NCI-H2227 treated with DMSO at 0.1 percent for 48 hours (cell line): Measurements from ENCODE around the gene THAP10.
"Not testable (repeated sequence)": the region's sequence is repeated elsewhere in the genome, so short reads cannot be mapped to it uniquely, and the experiment has no call there.

Source experiments
- DNase-seq: peaks from one replicate; lab custom pipeline; 2025; lab: John Stamatoyannopoulos, UW

THAP10 gene

DNA sequence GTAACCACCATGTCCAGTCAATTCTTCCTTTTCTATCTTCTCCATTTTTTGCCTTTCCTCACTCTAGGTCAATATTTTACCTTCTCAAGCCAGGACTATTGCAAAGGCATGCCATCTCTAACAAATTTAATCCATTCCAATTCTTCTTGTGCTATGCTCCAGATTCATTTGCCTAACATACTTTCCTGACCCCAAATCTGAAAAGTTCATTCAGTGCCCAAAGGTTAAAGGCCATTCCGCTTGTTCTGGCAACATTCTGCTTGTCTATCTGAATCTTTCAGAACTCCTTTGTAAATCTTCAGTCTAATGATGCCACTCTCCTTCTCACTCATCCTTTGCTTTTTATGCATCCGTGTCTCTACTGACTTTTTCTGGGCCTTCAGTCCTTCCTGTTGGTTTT is 15.6 kb downstream of the THAP10 start:
- no peak for DNase-seq

DNA sequence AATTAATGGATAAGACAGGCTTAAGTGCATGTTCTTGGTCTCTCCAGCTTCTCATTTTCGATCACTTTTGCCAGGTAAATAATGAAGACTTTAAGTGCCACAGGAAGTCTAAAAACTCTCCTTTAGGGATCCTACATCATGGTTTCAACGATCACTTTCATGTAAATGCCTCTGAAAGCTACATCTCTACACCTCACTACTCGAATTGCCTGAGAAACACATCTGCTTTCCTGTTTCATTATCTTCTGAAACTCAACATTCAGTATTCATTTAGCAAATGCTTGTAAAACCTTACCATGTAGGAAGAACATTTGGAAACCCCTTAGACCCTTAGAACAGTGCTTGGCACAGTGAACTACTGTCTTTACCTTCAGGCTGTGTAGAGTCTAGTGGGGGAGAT is 16.2 kb downstream of the THAP10 start:
- no peak for DNase-seq

DNA sequence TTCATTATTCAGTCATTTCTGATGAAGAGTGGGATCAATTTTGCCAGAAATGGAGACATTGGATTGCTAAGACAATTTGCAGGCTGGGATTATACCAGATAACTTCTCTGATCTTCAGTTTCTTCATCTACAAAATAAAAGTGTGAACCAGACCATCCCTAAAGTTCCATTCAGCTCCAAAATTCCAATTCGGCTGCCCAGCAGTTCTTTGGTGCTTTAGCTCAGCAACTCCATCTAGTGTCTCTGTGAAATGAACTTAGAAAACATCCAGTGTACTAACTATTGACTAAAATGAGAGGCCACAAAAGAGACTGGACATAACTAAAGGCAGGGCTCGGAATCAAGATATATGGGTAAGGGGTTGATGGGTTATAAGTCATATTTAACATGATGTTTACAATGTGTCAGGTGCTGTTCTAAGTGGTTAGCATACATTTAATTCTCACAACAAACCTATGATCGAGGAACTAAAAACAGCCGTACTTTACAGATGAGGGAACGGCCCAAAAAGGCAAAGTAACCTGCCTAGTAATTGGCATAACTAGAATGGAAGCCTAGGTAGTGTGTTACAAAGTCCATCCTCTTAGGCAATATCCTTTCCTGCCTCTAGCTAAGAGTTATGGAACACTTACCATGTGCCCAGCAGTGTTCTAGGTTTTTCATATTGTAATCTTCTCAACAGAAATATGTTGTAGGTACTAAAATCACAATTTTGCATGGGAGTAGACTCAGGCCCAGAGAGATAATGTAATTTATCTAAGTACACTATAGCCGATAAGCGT is 17.0 kb downstream of the THAP10 start:
- no peak for DNase-seq

DNA sequence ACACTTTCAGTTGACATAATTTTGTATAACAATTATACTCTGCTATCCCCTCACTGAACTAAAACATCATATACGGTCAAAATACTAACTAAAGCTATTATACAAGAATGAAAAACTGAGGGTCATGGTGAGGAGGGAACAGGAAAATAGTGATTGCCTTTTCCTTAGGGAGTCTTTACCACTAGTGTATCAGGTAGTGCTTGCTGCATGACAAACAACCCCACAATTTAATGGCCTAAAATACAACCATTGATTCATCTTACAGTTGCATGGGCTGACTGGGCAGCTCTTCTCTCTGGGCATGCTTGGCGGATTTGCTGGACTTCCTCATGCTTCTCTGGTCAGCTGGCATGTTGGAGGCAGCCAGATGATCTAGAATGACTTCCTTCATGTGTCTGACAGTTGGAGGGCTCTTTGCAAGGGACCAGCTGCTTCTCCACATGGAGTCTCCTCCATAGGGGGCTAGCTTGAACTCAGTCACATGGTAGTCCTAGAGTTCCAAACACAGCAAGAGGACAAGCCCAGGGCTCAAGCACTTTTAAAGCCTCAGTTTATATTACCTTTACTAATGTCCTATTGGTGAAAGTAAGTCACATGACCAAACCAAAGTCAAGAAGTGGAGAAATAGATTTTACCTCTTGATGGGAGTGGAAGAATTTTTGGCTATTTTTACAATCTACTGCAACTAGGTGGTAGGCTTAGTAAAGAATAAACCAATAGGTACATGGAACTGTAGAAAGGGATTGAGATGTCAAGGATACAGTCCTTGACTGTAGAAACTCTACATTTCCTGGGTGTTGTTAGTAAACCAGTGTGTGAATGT is 18.8 kb downstream of the THAP10 start:
- no peak for DNase-seq

DNA sequence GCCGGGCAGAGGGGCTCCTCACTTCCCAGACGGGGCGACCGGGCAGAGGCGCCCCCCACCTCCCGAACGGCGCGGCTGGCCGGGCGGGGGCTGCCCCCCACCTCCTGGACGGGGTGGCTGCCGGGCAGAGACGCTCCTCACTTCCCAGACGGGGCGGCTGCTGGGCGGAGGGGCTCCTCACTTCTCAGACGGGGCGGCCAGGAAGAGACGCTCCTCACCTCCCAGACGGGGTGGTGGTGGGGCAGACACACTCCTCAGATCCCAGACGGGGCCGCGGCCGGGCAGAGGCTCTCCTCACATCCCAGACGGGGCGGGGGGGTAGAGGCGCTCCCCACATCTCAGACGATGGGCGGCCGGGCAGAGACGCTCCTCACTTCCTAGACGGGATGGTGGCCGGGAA is 20.7 kb downstream of the THAP10 start:
- DNase-seq, result not testable (repeated sequence)

DNA sequence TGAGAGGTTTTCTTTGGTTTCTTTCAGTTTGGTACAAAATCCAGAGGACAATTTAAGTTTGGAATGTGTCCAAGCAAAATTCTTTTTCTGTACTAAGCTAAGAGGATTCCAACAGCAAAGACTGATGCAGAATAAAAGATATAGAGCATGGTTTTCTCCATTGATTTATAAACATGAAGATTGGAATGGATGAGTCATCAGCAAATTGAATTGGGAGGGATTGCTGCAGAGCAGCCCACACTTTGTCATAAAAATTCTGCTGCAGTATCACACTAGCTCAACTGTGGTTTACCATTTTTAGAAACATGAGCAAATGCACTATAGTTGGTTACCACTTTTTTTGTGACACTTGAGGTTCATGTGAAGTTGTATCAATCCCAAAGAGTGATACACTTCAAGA is 22.2 kb downstream of the THAP10 start:
- no peak for DNase-seq

DNA sequence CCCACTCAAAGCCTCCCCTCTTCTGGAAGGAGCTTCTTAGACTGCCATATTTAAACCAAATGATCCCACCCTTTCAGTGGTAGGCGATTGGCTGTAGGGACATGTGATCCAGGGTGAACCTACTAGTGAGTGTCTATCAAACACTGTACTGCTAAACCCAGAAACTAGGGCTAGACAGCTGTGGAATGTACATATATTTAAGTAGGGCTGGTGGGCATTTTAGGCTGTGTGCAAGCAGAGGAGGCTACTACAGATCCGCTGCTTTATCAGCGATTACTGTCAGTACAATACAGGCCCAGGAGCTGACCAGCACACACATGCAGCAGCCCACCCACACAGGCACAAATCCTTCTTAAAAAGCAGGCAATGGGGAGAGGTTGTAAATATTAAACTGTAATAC is 22.9 kb downstream of the THAP10 start:
- DNase-seq, result no peak

DNA sequence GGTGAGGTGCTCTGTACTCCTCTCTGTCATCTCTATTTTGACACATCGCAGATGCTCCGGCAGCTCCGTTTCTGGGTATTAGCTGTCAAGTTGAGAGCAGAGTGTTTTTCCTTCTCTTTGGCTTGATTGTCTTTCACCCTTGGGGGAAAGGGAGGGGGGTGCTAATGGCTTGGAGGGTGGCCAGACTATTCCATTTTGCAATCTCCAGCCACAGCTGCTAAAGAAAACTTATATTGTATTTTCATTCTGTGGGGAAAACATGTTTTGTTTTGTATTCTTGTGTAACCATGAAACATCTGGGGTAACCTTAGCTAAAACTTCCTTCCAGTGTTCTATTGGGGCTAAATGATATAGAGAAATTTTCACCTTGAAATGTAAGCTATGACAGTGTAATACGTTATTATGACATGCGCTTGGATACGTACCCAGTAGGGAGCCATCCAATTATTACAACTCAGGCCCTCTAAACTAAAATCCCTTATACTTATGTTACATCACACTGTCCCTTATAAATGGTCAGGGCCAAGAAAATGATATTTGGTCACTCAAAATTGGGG is 24.2 kb downstream of the THAP10 start:
- no peak for DNase-seq

DNA sequence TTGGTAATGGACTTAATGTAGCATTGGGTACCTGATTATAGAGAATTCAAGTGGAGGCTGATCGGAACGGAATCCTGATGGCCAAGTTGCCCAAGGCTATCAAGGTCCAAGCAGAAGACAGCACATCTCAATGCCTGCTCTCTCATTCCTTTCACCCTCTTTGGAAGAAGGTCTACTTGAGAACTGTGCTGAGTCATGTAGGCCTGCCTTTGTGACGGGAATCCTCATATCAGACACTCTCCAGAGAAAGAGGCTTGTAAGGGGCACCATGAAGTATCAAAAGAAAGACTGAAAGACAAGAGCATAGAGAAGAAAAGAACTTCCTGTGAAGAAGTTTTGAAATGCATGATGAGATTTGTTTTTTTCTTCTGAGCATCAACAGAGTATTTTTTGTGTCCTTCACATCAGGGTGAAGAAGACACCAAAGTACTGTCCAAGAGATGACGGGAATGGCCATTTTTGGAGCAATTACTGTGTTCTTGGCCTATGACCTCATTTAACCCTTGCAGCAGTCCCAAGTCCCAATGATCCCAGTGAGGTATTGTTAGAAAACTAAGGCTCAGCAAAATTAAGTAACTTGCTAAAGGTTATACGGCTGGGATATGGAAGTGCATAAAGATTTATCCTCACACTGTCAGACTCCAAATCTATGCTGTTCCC is 25.1 kb downstream of the THAP10 start:
- no peak for DNase-seq

DNA sequence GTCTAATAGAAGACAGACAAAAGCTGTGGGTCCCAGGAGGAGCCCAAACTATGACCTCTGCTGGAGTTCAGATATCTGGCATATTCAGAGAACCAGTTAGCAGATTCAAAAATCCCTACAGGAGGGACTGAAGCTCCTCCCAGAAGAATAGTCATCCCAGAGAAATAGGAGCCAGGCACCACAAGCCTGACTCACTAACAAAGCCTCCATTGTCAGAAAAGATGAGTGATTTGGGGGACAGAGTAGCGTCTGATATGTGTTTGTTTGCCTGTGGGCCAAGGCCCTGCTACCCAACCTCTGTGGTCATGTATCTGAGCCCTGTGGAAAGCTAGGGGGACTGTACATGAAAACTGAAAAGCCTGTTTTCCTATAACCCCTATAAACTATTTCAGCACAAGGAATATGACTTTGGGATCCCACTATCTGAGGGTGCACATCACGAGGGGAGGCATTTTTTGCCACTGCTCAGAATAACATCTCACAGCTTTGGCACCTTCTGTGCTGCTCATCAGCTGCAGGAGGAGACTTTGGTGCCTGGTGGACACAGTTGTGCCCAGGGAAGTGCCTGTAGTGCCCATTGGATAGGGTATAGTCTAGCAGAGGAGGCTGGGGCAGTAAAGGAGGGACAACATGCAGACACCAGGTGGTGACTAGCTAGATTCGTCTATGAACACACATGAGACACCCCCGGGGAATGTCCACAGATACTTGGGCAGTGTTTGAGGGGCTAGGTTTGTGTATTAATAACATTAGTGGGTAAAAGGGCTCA is 28.6 kb downstream of the THAP10 start:
- DNase-seq, result no peak

DNA sequence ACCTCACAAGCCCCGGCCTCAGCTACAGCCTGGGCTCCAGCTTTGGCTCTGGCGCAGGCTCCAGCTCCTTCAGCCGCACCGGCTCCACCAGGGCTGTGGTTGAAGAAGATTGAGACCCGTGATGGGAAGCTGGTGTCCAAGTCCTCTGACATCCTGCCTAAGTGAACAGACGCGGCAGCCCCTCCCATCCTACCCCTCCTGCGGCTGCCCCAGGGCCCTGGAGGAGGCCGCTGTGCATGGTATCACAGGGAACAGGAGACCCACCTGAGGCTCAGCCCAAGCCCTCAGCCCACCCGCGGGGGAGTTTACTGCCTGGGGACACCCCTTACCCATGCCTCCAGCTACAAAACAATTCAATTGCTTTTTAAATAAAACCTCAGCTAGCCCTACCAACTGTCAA is 32.2 kb downstream of the THAP10 start:
- no peak for DNase-seq

DNA sequence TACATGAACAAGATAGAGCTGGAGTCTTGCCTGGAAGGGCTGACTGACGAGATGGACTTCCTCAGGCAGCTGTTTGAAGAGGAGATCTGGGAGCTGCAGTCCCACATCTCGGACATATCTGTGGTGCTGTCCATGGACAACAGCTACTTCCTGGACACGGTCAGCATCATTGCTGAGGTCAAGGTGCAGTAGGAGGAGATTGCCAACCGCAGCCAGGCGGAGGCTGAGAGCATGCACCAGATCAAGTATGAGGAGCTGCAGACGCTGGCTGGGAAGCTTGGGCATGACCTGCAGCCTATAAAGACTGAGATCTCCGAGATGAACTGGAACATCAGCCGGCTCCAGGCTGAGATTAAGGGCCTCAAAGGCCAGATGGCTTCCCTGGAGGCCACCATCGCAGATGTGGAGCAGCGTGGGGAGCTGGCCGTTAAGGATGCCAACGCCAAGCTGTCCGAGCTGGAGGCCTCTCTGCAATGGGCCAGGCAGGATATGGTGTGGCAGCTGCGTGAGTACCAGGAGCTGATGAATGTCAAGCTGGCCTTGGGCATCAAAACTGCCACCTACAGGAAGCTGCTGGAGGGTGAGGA is 32.8 kb downstream of the THAP10 start:
- no peak for DNase-seq

DNA sequence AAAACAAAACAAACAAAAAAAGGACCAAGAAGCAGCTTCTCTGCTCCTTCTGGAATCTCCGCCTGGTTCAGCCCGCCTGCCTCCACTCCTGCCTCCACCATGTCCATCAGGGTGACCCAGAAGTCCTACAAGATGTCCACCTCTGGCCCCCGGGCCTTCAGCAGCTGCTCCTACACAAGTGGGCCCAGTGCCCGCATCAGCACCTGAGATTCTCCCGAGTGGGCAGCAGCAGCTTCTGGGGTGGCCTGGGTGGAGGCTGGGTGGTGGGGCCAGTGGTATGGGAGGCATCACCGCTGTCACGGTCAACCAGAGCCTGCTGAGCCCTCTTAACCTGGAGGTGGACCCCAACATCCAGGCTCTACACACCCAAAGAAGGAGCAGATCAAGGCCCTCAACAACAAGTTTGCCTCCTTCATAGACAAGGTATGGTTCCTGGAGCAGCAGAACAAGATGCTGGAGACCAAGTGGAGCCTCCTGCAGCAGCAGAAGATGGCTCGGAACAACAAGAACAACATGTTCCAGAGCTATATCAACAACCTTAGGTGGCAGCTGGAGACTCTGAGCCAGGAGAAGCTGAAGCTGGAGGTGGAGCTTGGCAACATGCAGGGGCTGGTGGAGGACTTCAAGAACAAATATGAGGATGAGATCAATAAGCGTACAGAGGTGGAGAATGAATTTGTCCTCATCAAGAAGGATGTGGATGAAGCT is 33.5 kb downstream of the THAP10 start:
- not testable (repeated sequence) for DNase-seq

DNA sequence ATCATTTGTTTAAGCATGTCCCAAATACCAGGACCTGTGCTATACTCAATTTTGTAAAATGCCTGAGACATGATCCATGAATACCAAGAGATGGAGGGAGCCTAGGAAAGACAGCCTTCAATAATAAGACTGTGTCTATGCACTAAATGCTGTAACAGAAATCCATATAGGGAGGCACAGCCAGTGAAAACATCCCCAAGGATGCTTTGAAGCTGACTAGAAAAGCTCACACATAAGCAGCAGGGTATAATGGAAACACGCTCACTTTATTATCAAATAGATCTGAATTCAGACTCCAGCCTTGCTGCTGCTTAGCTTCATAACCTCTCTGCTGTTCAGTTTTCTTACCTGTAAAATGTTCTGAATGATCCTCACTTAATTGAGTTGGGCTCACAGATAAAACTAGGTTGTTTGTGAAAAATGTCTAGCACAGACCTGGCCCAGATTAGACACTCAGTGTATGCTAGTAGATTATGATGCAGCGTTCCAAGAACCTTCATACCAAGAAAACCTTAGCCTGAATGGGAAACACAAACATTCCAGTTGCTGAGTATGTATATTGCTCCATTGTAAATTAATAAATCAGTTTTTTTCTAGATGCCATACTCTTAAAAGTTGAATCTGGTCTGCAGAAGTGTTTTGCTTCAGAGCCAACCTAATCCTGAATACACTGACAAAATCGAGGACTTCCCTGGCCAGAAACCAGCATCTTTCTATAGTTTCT is 34.5 kb downstream of the THAP10 start:
- DNase-seq, result no peak

DNA sequence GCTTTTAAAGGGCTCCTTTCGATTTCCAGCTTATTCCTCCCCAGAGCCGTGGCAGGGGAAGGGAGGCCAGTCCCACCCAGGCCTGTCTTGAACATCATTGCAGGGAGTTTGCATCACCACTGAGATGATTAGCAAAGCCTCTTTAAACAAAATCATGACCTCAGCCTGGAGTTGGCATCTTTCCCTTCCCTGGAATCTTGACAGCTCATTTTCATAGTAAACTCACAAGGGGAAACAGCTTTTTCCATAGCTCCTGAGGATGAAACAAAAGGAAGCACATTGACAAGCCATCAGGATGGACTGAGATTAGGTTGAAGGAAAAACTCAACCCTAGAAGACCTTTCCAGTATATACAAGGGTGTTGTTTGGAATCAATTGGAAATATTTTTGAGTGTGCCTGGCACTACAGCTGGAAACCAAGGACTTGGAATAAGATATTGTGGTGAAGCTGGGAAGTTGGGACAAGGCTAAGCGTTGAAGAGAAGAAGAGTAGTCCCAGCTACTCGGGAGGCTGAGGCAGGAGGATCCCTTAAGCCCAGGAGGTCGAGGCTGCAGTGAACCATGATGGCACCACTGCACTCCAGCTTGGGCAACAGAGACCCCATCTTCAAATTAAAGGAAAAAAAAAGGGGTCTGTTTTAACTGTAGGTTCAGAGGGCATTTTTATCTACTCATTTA is 35.2 kb downstream of the THAP10 start:
- no peak for DNase-seq

DNA sequence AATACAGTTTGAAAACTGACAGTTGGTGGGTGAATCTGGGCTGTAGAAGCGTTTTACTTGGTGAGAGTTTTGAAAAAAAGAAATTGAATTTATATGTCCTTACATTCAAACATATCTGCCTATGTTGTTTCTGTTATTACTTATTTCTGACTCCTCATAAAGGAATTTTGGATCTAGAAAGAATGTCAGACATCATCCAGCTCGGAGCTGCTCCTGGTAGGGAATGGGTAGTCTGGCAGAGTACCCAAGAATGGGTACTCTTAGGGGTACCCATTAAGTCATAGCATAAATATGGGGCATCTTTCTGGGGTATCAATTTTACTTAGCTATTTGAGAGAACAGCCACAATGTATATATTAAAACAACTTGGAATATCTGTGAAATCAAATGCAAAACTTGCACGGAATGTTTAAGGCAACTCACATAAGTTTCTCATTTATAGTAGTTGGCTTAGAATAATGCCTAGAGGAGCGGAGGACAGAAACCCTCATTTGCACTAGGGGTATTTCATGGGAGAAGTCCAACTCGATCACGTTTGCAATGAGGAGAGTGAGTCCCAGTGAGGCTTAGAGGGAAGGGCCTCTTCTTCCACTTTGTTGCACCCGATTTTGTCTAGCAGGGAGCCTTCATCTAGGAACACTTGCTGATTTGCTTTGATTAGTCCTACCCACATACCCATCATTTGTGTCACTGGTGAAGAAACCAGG is 35.9 kb downstream of the THAP10 start:
- no peak for DNase-seq

DNA sequence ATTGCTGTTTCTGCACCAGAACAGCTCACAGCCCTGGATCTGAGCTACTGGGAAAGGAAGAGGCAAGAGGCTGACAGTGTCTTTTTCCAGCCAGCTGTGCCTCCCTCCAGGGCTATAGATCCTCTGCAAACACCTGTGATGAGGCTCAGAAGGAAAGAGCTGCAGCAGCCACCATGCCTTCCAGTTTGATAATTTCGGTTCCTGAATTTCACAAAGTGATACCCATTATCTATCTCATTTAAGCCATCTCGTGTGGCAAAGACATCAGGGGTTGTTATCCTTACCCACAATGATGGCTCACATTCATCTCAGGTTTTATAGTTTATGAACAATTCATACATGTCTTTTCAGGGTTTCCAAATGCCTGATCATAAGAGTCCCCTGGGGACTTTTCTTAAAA is 36.5 kb downstream of the THAP10 start:
- DNase-seq, result no peak

DNA sequence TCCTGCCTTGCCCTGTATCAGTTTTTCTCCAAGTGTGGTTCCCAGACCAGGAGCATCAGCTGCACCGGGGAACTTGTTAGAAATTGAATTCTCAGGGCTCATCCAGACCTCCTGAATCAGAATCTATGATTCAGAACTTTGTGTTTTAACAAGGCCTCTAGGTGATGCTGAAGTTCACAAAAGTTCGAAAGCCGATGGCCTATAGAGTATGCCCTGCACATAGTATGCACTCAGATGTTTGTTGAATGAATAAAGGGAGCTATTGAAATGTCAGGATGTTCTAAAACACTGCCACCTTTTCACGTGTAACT is 37.6 kb downstream of the THAP10 start:
- DNase-seq, result no peak
